HG03139 (cell line): ENCODE data around the gene GSTM1.
"Not testable (repeated sequence)": the region's sequence is repeated elsewhere in the genome, so short reads cannot be mapped to it uniquely, and the experiment has no call there.

Source experiments
- ATAC-seq: cut with Tn5 transposase; IDR thresholded peaks from one replicate; pipeline ENCODE4 v1.9.1; 2021; ENCODE audit not compliant: unreplicated experiment

The GSTM1 gene

GRCh38 chr1:109659997-109660690 lies 27.5 kb upstream of the GSTM1 start:
- ATAC-seq: no peak

GRCh38 chr1:109660691-109661026 lies 27.0 kb upstream of the GSTM1 start:
- not testable (repeated sequence) for ATAC-seq

DNA sequence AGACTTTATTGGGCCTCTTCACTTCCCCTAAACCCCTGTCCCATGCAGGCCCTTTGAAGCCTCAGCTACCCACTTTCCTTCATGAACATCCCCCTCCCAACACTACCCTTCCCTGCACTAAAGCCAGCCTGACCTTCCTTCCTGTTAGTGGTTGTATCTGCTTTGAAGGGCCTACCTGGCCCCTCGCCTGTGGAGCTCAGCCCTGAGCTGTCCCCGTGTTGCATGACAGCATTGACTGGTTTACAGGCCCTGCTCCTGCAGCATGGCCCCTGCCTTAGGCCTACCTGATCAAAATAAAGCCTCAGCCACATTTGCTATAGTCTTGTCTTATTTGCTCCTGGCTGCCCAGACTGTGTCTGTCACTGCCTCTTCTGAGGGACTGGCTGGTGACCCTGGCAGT lies 26.2 kb upstream of the GSTM1 start:
- no peak for ATAC-seq

DNA sequence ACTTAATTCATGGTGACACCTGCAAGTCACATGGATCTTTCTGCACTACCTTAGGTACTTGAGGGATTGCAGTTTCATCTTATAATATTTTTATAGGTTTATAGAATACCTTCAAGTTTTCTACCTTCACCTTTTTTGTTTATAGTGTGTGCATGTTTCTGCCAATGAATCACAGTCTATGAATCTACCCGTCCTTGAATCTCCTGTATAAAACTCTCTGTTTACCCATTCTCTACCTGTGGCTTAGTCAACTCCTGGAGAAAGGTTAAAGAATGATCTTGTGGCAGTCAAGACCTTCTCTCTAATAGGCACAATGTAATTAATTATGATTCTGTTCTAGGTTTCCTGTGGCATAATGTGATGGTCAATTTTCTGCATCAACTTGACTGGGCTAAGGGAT lies 22.9 kb upstream of the GSTM1 start:
- ATAC-seq: no peak

DNA sequence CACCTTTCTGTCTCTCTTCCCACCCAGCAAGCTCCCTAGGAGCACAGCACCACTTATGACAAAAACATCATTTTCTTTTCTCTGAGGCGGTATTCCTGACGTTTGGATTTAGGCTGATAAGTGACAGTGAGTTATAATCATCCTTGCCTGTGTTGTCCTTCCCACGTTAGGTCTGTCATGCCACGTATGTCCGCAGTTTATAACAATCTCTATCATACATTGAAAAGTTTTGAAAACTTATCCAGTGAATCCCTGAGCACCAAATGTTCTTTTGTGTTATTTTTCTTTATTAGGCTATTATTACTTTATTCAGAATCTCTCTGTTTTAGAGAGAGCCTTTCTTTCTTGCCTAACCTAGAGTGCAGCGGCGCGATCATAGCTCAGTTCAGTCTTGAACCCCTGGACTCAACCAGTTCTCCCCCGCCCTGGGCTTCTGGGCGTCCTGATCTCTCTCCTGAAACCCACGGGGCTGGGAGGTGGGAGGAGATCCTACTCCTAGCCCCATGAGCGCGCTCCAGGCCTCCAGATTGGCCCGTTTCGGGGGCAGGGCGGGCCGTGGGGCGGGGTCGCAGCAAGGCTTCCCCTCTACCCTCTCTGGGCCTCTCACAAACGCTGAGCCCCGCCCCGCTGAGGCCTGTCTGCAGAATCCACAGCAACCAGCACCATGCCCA lies 20.0 kb upstream of the GSTM1 start, which contains the start of gene GSTM2:
TSS of gene GSTM2 (plus strand) at position 606 of the 671 bp plus-strand sequence. CDS start at position 665, 59 bp downstream.
- ATAC-seq: peak; percentile 91

GRCh38 chr1:109668123-109668775 lies 19.4 kb upstream of the GSTM1 start:
- ATAC-seq: no peak

- no peak for ATAC-seq
These were observed 18.2 kb upstream of the GSTM1 start for GRCh38 chr1:109669246-109669948.

DNA sequence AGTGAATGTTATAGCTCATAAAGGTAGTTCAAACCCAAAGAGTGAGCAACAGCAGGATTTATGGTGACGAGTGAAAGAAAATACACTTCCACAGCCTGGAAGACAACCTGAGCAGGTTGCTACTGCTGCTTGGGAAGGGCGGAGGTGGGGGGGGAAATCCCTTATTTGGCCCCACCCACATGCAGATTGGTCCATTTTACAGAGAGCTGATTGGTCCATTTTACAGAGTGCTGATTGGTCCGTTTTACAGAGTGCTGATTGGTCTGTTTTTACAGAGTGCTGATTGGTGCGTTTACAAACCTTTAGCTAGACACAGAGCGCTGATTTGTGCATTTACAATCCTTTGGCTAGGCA lies 17.7 kb upstream of the GSTM1 start:
- not testable (repeated sequence) for ATAC-seq

- no peak for ATAC-seq
These were observed 16.6 kb upstream of the GSTM1 start for GRCh38 chr1:109671067-109671466.

- ATAC-seq: not testable (repeated sequence)
These were observed 13.8 kb upstream of the GSTM1 start for GRCh38 chr1:109673861-109674260.

- not testable (repeated sequence) for ATAC-seq
These were observed 10.8 kb upstream of the GSTM1 start for GRCh38 chr1:109676683-109677381.

GRCh38 chr1:109677459-109677858 lies 10.2 kb upstream of the GSTM1 start:
- ATAC-seq: no peak

DNA sequence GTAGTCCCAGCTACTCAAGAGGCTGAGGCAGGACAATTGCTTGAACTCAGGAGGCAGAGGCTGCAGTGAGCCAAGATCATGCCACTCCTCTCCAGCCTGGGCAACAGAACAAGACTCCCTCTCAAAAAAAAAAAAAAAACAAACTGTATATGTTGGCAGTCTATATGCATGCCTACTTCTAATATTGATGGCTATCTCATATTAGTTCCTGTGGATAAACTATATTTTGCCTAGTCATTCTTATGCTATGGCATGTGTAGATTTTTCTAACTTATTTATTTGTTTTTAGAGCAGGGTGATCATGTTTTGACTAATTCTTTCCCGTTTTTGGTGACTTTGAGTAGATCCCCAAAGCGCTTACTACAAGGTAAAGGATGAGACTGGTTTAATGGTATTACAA lies 9.0 kb upstream of the GSTM1 start:
- not testable (repeated sequence) for ATAC-seq

- ATAC-seq: not testable (repeated sequence)
These were observed 2.8 kb upstream of the GSTM1 start for GRCh38 chr1:109684777-109685176.

- not testable (repeated sequence) for ATAC-seq
These were observed 2.2 kb upstream of the GSTM1 start for GRCh38 chr1:109685399-109685798.

GRCh38 chr1:109685890-109686289 lies 1.7 kb upstream of the GSTM1 start:
- ATAC-seq: not testable (repeated sequence)

GRCh38 chr1:109687109-109687508 lies 508 bp upstream of the GSTM1 start:
- ATAC-seq: not testable (repeated sequence)

DNA sequence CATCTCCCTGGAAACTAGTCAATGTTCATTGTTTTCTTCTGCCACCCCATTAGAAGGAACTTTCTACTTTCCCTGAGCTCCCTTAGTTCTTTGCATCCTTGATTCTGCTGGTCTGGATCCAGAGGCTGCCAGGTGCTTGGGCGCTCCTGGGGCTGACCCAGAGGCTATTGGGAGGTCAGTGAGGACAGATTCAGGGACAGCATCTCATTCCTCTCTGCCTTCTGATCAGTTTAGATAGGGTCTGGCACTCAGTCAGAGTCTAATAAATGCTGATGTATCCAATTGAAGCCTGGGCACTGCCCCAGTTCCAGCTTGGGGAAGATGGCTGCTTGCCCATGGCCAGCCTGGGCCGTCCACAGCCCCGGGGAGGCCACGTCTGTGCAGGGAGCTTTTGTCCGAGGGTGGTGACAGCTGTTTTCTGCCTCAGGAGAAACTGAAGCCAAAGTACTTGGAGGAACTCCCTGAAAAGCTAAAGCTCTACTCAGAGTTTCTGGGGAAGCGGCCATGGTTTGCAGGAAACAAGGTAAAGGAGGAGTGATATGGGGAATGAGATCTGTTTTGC lies 2.3 kb downstream of the GSTM1 start:
- no peak for ATAC-seq

- no peak for ATAC-seq
These were observed 4.1 kb downstream of the GSTM1 start for GRCh38 chr1:109691759-109692158.

DNA sequence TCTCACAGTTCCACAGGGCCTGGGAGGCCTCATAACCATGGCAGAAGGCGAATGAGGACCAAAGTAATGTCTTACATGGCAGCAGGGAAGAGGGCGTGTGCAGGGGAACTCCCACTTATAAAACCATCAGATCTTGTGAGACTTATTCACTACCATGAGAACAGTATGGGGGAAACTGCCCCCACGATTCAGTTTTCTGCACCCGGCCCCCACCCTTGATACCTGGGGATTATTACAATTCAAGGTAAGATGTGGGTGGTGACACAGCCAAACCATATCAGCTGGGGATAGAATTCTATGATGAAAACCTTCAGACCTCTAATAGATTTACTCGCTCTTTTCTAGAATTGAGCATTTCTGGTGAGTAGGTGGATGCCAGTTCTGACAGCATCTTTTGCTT lies 6.8 kb downstream of the GSTM1 start:
- ATAC-seq: not testable (repeated sequence)

- ATAC-seq: not testable (repeated sequence)
These were observed 7.5 kb downstream of the GSTM1 start for GRCh38 chr1:109695138-109695537.
